H1 (cell line): Measurements from ENCODE around the gene OR10X1. TPM values are rescaled to one million over a fixed set of nuclear protein-coding genes. Genes with fewer than 3 reads are reported as not detected.

Experiments
- polyA plus RNA-seq, 7 experiments: library from polyadenylated mRNA; depleted of rRNA in 3 of 7; stranded (reverse) in 5 of 7; unstranded in 2 of 7; fragments of >200 nt in 5 of 7; fragments of 200-250 nt in 2 of 7; gene quantifications; 1 replicate in 5 of 7; 2 replicates in 1 of 7; 4 replicates in 1 of 7; pipeline versions ENCODE4 v1.2.1 to v1.2.3, GENCODE V29; 2011 to 2013; ENCODE audit warnings: missing spikeins in 2 of 7, mixed read lengths in 2 of 7
- total RNA-seq: library from RNA; stranded (reverse); fragmentation: NEBNext Ultra II Directional; extraction: Animal tissue kit (Norgen Biotek cat#: 25700); gene quantifications from 2 replicates; pipeline ENCODE4 v1.2.1, GENCODE V29; 2021

Gene OR10X1
- total and polyA plus RNA-seq, 2 of the 8 experiments (the other 6 are each of a cell fraction or from before 2014, with no cell fraction given): not detected

Other genes starting within 250 kb of the OR10X1 start
- not detected in 2 replicates for gene CD1B, start 248.4 kb downstream of the OR10X1 start, total RNA-seq
- gene CD1B, start 248.4 kb downstream of the OR10X1 start, polyA plus RNA-seq (2011; rRNA removed): not detected in 2 replicates
- not detected in 2 replicates for gene CD1E, start 226.0 kb downstream of the OR10X1 start, total RNA-seq
- not detected in 2 replicates for gene CD1E, start 226.0 kb downstream of the OR10X1 start, polyA plus RNA-seq (2011; rRNA removed)
- gene OR10T2, start 180.4 kb downstream of the OR10X1 start, total RNA-seq: not detected in 2 replicates
- not detected in 2 replicates for gene OR10T2, start 180.4 kb downstream of the OR10X1 start, polyA plus RNA-seq (2011; rRNA removed)
- gene OR10K2, start 153.7 kb downstream of the OR10X1 start, total RNA-seq: not detected in 2 replicates
- gene OR10K2, start 153.7 kb downstream of the OR10X1 start, polyA plus RNA-seq (2011; rRNA removed): not detected in 2 replicates
- not detected in 2 replicates for gene OR10K1, start 118.1 kb downstream of the OR10X1 start, total RNA-seq
- not detected in 2 replicates for gene OR10K1, start 118.1 kb downstream of the OR10X1 start, polyA plus RNA-seq (2011; rRNA removed)
- not detected in 2 replicates for gene OR10R2, start 107.7 kb downstream of the OR10X1 start, total RNA-seq
- gene OR10R2, start 107.7 kb downstream of the OR10X1 start, polyA plus RNA-seq (2011; rRNA removed): not detected in 2 replicates
- gene OR6Y1, start 25.5 kb downstream of the OR10X1 start, total RNA-seq: 0.07 TPM in 1 of 2 replicates, not detected in the other
- not detected in 2 replicates for gene OR6Y1, start 25.5 kb downstream of the OR10X1 start, polyA plus RNA-seq (2011; rRNA removed)
- gene OR6P1, start 9.3 kb downstream of the OR10X1 start, total RNA-seq: not detected in 2 replicates
- not detected in 2 replicates for gene OR6P1, start 9.3 kb downstream of the OR10X1 start, polyA plus RNA-seq (2011; rRNA removed)
- gene OR10Z1, start 25.4 kb upstream of the OR10X1 start, total RNA-seq: not detected in 2 replicates
- gene OR10Z1, start 25.4 kb upstream of the OR10X1 start, polyA plus RNA-seq (2011; rRNA removed): not detected in 2 replicates
- not detected in 2 replicates for gene SPTA1, start 106.8 kb upstream of the OR10X1 start, total RNA-seq
- not detected in 2 replicates for gene SPTA1, start 106.8 kb upstream of the OR10X1 start, polyA plus RNA-seq (2011; rRNA removed)
- gene OR6K2, start 120.8 kb upstream of the OR10X1 start, total RNA-seq: not detected in 2 replicates
- not detected in 2 replicates for gene OR6K2, start 120.8 kb upstream of the OR10X1 start, polyA plus RNA-seq (2011; rRNA removed)
- gene OR6K3, start 140.8 kb upstream of the OR10X1 start, total RNA-seq: not detected in 2 replicates
- gene OR6K3, start 140.8 kb upstream of the OR10X1 start, polyA plus RNA-seq (2011; rRNA removed): not detected in 2 replicates
- not detected in 2 replicates for gene OR6K6, start 174.8 kb upstream of the OR10X1 start, total RNA-seq
- gene OR6K6, start 174.8 kb upstream of the OR10X1 start, polyA plus RNA-seq (2011; rRNA removed): not detected in 2 replicates
- not detected in 2 replicates for gene OR6N1, start 192.3 kb upstream of the OR10X1 start, total RNA-seq
- gene OR6N1, start 192.3 kb upstream of the OR10X1 start, polyA plus RNA-seq (2011; rRNA removed): not detected in 2 replicates
- not detected in 2 replicates for gene OR6N2, start 201.3 kb upstream of the OR10X1 start, total RNA-seq
- gene OR6N2, start 201.3 kb upstream of the OR10X1 start, polyA plus RNA-seq (2011; rRNA removed): not detected in 2 replicates